Mucosa of descending colon (tissue), 3 donors: Measurements from ENCODE around the gene USP44. TPM values are rescaled to one million over a fixed set of nuclear protein-coding genes. Genes with fewer than 3 reads are reported as not detected.

Source experiments
- ATAC-seq: fragments of 200-7000 bp; cut with Tn5 transposase; one replicate; pipeline ENCODE4 v1.9.1; 2020; ENCODE audit warnings: mild to moderate bottlenecking, moderate library complexity
- DNase-seq, 3 donors: peaks; one replicate each; pipeline ENCODE4 v3.0.0-alpha.2; 2020
- H3K36me3 ChIP-seq: fragments of 200-600 bp; one replicate; pipeline ENCODE4 v1.8.0; 2021; ENCODE audit warnings: low read depth, mild to moderate bottlenecking
- H3K4me1 ChIP-seq: fragments of 200-600 bp; one replicate; pipeline ENCODE4 v1.8.0; 2021; ENCODE audit warnings: low read depth, mild to moderate bottlenecking
- H3K4me3 ChIP-seq: fragments of 200-600 bp; one replicate; pipeline ENCODE4 v1.8.0; 2021; ENCODE audit warnings: mild to moderate bottlenecking
- H3K9me3 ChIP-seq: fragments of 200-600 bp; one replicate; pipeline ENCODE4 v1.8.0; 2021; ENCODE audit warnings: mild to moderate bottlenecking
- CTCF ChIP-seq: fragments of 200-600 bp; IDR thresholded peaks from one replicate; pipeline ENCODE4 v1.8.0; 2022; ENCODE audit warnings: antibody characterized with exemption, mild to moderate bottlenecking
- intact Hi-C, 2 donors: fragments of 100-400 bp; cut with DNase I in 1 of 2; cut with micrococcal nuclease in 1 of 2; formaldehyde crosslinking; loops; one replicate each; pipeline versions ENCODE4 v1.11.0 to v1.11.1; 2022; cut with DNase I, micrococcal nuclease
- total RNA-seq, 3 donors: library from RNA; stranded (reverse); fragmentation: NEBNext Ultra II Directional in 2 of 3; extraction: Animal tissue kit (Norgen Biotek cat#: 25700) in 2 of 3; gene quantifications; one replicate each; pipeline versions ENCODE4 v1.2.1 to v1.2.4, GENCODE V29; 2021 to 2023
- donor health status: DM: no; HTN: no; CAD: no; lungs with moderate emphysema.
- donor health status: DM: no; HTN: no; CAD: no.
- donor health status: DM: no; HTN: yes; CAD: no.

Gene USP44
- total RNA-seq, 3 donors from 2014 or later = 0.20 to 1.7 (median 0.53) TPM

- Histone ChIP-seq H3K9me3 (no peaks in the 10 kb centered on the region), H3K4me3 (peak overlapping the region; percentile 85), H3K36me3 (no peaks in the 10 kb centered on the region), H3K4me1 (peaks cover 9% of the 10 kb centered on the region)
- ATAC-seq (peak; percentile 75), DNase-seq (peak in 2 of 3 donors; percentile 48 to 68)
- intact Hi-C loops = no loop called here
- no peak for TF ChIP-seq CTCF
Observed at GRCh38 chr12:95473231-95473883, 77.9 kb downstream of the USP44 start.

GRCh38 chr12:95470300-95470699 is 81.0 kb downstream of the USP44 start:
- DNase-seq (no peak), ATAC-seq (no peak)
- Histone ChIP-seq H3K4me1 (peaks cover 5% of the 10 kb centered on the region), H3K36me3 (no peaks in the 10 kb centered on the region), H3K4me3 (no peak overlapping the region), H3K9me3 (no peaks in the 10 kb centered on the region)
- TF ChIP-seq CTCF = no peak
- intact Hi-C loops = no loop called here

Other genes with a start within 250 kb of the USP44 start
- 10 to 100 TPM; 35.2 to 67.7 (median 51.5) TPM for gene METAP2, start 77.3 kb downstream of the USP44 start, total RNA-seq
- 10 to 100 TPM; 15.9 to 34.7 (median 19.8) TPM for gene NTN4, start 239.3 kb upstream of the USP44 start, total RNA-seq